HFF-Myc (cell line): Measurements from ENCODE around the gene GPR32.

ENCODE experiments used
- DNase-seq: peaks from one replicate; pipeline ENCODE4 v3.0.0-alpha.2; 2011; ENCODE audit warnings: low read depth; ENCODE audit errors: extremely low read depth
- H3K4me3 ChIP-seq: replicated peaks from 2 replicates; pipeline ENCODE4 v1.5.1; 2011; ENCODE audit warnings: low read depth, mild to moderate bottlenecking, control low read depth, low read length
- CTCF ChIP-seq: IDR thresholded peaks from 2 replicates; pipeline ENCODE4 v1.5.1; 2012; ENCODE audit warnings: mild to moderate bottlenecking, low read depth, low read length, control low read depth; ENCODE audit errors: missing control alignments

GPR32 gene

GRCh38 chr19:50820086-50820485, 49.8 kb downstream of the GPR32 start:
- TF ChIP-seq CTCF = no peak
- DNase-seq = no peak
- no peak overlapping the region for H3K4me3 ChIP-seq

DNA sequence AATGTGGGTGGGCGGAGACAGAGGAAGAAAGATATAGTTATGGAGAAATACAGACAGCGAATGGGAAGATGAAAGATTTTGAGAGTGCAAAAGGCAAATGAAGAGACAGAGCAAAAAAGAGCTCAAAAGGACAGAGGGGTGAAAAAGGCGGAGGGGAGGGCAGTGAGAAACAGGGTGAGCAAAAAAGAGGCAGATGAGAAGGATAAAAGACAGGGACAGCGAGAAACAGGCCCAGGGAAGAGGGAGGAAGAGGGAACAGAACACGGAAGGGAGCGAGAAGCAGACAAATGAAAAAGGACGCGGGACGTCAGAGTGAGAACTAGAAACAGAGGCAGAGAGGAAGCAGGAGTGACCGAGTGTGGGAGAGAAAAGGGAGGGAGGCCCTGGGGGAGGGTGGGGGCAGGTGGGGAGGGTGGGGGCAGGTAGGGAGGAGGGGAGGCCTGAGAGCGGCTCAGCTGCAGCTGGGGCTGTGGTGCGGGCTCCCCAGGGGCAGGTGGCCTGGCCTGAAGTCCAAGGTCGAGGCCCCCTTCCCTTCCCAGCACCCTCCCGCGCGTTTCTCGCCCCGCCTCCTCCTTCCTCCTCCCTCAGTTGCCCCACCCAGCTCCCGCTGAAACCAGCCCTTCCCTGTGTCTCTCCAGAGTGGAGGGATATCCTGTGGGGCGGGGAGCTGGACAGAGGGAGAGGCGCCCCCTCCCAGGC, 50.4 kb downstream of the GPR32 start:
- H3K4me3 ChIP-seq = no peak overlapping the region
- TF ChIP-seq CTCF = no peak
- no peak for DNase-seq

DNA sequence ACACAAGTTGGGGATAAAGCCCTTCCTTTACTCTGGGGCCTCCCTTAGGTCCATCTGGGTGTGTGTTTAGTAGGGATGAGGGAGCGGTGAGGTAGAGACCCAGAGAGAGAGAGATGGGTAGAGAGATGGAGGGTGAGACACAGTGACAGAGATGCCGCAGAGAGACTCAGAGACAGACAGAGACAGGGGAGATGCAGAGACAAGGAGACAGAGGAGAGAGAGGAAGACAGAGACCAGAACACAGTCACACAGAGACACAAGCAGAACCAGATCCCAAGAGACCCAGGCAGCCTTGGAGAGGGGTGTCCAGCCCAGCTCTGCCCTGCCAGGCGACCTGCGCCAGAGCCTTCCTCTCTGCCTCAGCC, 51.0 kb downstream of the GPR32 start:
- TF ChIP-seq CTCF = no peak
- H3K4me3 ChIP-seq = no peak overlapping the region
- DNase-seq = no peak
